ENCODE measurements around the gene SRRD.
A peak's percentile ranks its signal among the peaks of the same experiment; 100 is the strongest.
"Not testable (repeated sequence)": the region's sequence is repeated elsewhere in the genome, so short reads cannot be mapped to it uniquely, and the experiment has no call there.

The SRRD gene

GRCh38 chr22:26513838-26514237, 30.2 kb downstream of the SRRD start:
- no peak overlapping the region for H3K27ac ChIP-seq
- DNase-seq (ENCODE audit: low read depth, low spot score) = no peak

GRCh38 chr22:26514419-26515161, 30.9 kb downstream of the SRRD start:
- no peak for DNase-seq (ENCODE audit: low read depth, low spot score)
- no peak overlapping the region for H3K27ac ChIP-seq

- no peak overlapping the region for H3K27ac ChIP-seq
- DNase-seq (ENCODE audit: low read depth, low spot score) = no peak
Measured at GRCh38 chr22:26515931-26516330, 32.3 kb downstream of the SRRD start.

GRCh38 chr22:26516503-26516902, 32.8 kb downstream of the SRRD start:
- DNase-seq (ENCODE audit: low read depth, low spot score) = no peak
- no peak overlapping the region for H3K27ac ChIP-seq

- H3K27ac ChIP-seq = no peak overlapping the region
Measured at GRCh38 chr22:26517429-26517828, 33.8 kb downstream of the SRRD start.

GRCh38 chr22:26522012-26522411, 38.3 kb downstream of the SRRD start:
- no peak overlapping the region for H3K27ac ChIP-seq
- no peak for DNase-seq (ENCODE audit: low read depth, low spot score)

More at GRCh38 chr22:26517429-26517828, 33.8 kb downstream of the SRRD start:
- no peak for DNase-seq (ENCODE audit: low read depth, low spot score)

GRCh38 chr22:26522592-26522991, 38.9 kb downstream of the SRRD start:
- DNase-seq (ENCODE audit: low read depth, low spot score) = no peak

GRCh38 chr22:26524870-26525269, 41.2 kb downstream of the SRRD start:
- DNase-seq (ENCODE audit: low read depth, low spot score) = no peak
- H3K27ac ChIP-seq = no peak overlapping the region

More at GRCh38 chr22:26522592-26522991, 38.9 kb downstream of the SRRD start:
- no peak overlapping the region for H3K27ac ChIP-seq

- no peak for DNase-seq (ENCODE audit: low read depth, low spot score)
- no peak overlapping the region for H3K27ac ChIP-seq
Measured at GRCh38 chr22:26525946-26526564, 42.4 kb downstream of the SRRD start.

- DNase-seq (ENCODE audit: low read depth, low spot score) = no peak
- no peak overlapping the region for H3K27ac ChIP-seq
Measured at GRCh38 chr22:26527167-26527566, 43.5 kb downstream of the SRRD start.

- no peak for DNase-seq (ENCODE audit: low read depth, low spot score)
Measured at GRCh38 chr22:26527574-26528465, 44.1 kb downstream of the SRRD start.

GRCh38 chr22:26528518-26528917, 44.8 kb downstream of the SRRD start:
- H3K27ac ChIP-seq; DNase-seq (ENCODE audit: low read depth, low spot score): not testable (repeated sequence)

More at GRCh38 chr22:26527574-26528465, 44.1 kb downstream of the SRRD start:
- H3K27ac ChIP-seq = no peak overlapping the region

- no peak for DNase-seq (ENCODE audit: low read depth, low spot score)
- no peak overlapping the region for H3K27ac ChIP-seq
Measured at GRCh38 chr22:26529345-26529744, 45.7 kb downstream of the SRRD start.

- H3K27ac ChIP-seq = peak overlapping the region; percentile 50
- DNase-seq (ENCODE audit: low read depth, low spot score) = no peak
Measured at GRCh38 chr22:26534171-26534855, 50.6 kb downstream of the SRRD start.

GRCh38 chr22:26534874-26535602, 51.4 kb downstream of the SRRD start:
- no peak overlapping the region for H3K27ac ChIP-seq
- no peak for DNase-seq (ENCODE audit: low read depth, low spot score)

GRCh38 chr22:26535603-26535908, 51.9 kb downstream of the SRRD start:
- no peak for DNase-seq (ENCODE audit: low read depth, low spot score)
- no peak overlapping the region for H3K27ac ChIP-seq

- DNase-seq (ENCODE audit: low read depth, low spot score) = no peak
- no peak overlapping the region for H3K27ac ChIP-seq
Measured at GRCh38 chr22:26536056-26536761, 52.5 kb downstream of the SRRD start.

- no peak overlapping the region for H3K27ac ChIP-seq
- no peak for DNase-seq (ENCODE audit: low read depth, low spot score)
Measured at GRCh38 chr22:26536762-26537134, 53.1 kb downstream of the SRRD start.

- DNase-seq (ENCODE audit: low read depth, low spot score) = no peak
- no peak overlapping the region for H3K27ac ChIP-seq
Measured at GRCh38 chr22:26540119-26540518, 56.4 kb downstream of the SRRD start.

Data from epithelial cell of prostate (primary cell).